Activated T-cell treated with anti-CD3 and anti-CD28 coated beads, Interleukin-2, amount 50 U/mL, for 4 hours (primary cell): ENCODE data around the gene PLXDC2. TPM values are rescaled to one million over a fixed set of nuclear protein-coding genes. Genes with fewer than 3 reads are reported as not detected.

Experiments
- ATAC-seq, 2 donors: fragments of 200-7000 bp; cut with Tn5 transposase; one replicate each; pipeline ENCODE4 v1.10.0; 2021
- DNase-seq: peaks from one replicate; pipeline ENCODE4 v3.0.0-alpha.2; 2020
- H3K27me3 Mint-ChIP-seq: one replicate; pipeline ENCODE4 v1.8.0; 2021; ENCODE audit warnings: low read depth, mixed read lengths
- H3K36me3 Mint-ChIP-seq: one replicate; pipeline ENCODE4 v1.8.0; 2022; ENCODE audit warnings: mixed read lengths; ENCODE audit not compliant: insufficient read depth
- H3K4me1 Mint-ChIP-seq: one replicate; pipeline ENCODE4 v1.8.0; 2021; ENCODE audit warnings: low read depth, mixed read lengths
- H3K4me3 Mint-ChIP-seq: one replicate; pipeline ENCODE4 v1.8.0; 2021; ENCODE audit warnings: mild to moderate bottlenecking, moderate library complexity, mixed read lengths
- H3K9me3 Mint-ChIP-seq: one replicate; pipeline ENCODE4 v1.8.0; 2021; ENCODE audit warnings: mixed read lengths
- total RNA-seq, 3 donors: library from RNA; stranded (reverse); gene quantifications; one replicate each; pipeline ENCODE4 v1.2.1, GENCODE V29; 2021

Gene PLXDC2
- total RNA-seq, 3 donors from 2014 or later = 0.08 to 0.21 (median 0.16) TPM

DNA sequence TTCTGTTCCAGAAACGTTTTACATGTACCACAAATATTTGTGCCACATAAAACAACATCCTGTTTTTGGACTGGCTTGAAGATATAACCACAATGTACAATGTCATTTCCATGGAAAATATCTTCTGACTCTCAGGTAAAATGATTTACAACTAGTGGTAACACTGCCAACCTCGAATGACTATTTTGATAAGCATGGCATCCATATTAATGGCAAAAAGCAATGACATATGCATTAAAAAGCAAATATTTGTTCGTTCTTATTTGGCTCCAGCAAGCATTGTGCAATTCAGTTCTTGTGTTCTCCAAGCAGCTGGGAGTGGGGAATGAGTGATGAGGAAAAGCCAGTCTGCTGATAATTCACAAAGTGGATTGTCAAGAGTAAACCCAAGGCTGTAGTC lies 289.0 kb downstream of the PLXDC2 start:
- Mint-ChIP-seq H3K4me1 (no peaks in the 10 kb centered on the region), H3K9me3 (peaks cover 4% of the 10 kb centered on the region), H3K36me3 (no peaks in the 10 kb centered on the region), H3K27me3 (no peaks in the 10 kb centered on the region), H3K4me3 (no peak overlapping the region)
- DNase-seq = no peak
- no peak for ATAC-seq

DNA sequence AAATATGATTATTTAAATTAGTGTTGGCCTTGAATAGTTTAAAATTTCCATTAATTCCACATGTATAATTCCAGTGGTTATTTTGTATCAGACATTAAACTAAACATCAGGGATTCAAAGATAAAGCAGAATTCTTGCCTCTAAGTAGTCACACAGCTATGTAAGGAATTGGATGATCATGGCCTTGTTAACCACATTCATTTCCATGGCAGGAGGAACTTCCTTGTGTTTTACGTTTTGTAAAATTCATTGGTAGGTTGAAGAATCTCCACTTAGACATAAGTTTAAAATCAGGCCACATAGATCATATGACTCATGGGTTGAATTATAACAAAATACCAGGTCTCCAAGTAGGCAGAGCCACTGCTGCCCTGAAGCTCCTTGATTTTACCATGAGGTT lies 289.7 kb downstream of the PLXDC2 start:
- ATAC-seq (no peak), DNase-seq (no peak)
- peaks cover 4% of the 10 kb centered on the region for H3K9me3 Mint-ChIP-seq
- no peaks in the 10 kb centered on the region for H3K36me3 Mint-ChIP-seq
- no peaks in the 10 kb centered on the region for H3K27me3 Mint-ChIP-seq
- no peak overlapping the region for H3K4me3 Mint-ChIP-seq
- no peaks in the 10 kb centered on the region for H3K4me1 Mint-ChIP-seq

DNA sequence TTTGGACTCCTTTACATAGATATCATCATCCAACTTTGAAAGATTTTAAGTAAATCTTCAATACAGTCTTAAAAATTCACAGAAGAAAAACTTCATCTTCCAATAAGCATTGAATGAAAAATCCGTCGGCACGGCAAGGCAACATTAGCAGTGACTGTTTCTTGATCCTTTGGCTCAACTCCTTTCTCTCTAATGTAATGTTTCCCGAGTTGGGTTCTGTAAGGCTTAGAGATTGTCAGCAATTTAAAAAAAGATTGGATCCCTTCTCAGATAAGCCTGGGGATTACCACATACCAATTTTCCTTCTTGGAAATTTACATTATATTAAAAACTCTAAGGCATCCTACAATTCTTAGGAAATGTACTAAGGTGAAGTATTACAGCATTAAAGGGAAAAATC lies 291.8 kb downstream of the PLXDC2 start:
- H3K27me3 Mint-ChIP-seq = no peaks in the 10 kb centered on the region
- H3K9me3 Mint-ChIP-seq = peaks cover 4% of the 10 kb centered on the region
- ATAC-seq (no peak), DNase-seq (no peak)
- H3K36me3 Mint-ChIP-seq = no peaks in the 10 kb centered on the region
- no peak overlapping the region for H3K4me3 Mint-ChIP-seq
- H3K4me1 Mint-ChIP-seq = no peaks in the 10 kb centered on the region

DNA sequence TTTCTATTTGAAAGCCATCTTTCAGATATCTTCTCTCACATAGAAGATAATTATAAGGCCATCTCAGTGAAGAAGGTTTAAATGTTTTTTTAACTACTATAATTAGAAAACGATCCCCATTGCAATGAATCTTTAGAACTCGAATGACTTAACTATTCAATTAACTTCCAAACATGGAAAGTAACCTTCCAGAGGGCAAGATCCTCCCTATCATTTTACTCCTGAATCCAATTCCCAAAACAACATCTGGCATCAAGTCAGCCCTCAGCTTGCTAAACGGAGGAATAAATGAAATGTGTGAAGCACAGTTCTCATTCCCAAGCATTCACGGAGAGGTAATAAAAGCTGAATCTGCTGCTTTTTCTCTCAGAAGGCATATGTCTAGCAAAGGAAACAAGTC lies 293.4 kb downstream of the PLXDC2 start:
- Mint-ChIP-seq H3K36me3 (no peaks in the 10 kb centered on the region), H3K27me3 (no peaks in the 10 kb centered on the region), H3K4me1 (no peaks in the 10 kb centered on the region), H3K4me3 (no peak overlapping the region), H3K9me3 (no peaks in the 10 kb centered on the region)
- DNase-seq = no peak
- ATAC-seq = no peak

DNA sequence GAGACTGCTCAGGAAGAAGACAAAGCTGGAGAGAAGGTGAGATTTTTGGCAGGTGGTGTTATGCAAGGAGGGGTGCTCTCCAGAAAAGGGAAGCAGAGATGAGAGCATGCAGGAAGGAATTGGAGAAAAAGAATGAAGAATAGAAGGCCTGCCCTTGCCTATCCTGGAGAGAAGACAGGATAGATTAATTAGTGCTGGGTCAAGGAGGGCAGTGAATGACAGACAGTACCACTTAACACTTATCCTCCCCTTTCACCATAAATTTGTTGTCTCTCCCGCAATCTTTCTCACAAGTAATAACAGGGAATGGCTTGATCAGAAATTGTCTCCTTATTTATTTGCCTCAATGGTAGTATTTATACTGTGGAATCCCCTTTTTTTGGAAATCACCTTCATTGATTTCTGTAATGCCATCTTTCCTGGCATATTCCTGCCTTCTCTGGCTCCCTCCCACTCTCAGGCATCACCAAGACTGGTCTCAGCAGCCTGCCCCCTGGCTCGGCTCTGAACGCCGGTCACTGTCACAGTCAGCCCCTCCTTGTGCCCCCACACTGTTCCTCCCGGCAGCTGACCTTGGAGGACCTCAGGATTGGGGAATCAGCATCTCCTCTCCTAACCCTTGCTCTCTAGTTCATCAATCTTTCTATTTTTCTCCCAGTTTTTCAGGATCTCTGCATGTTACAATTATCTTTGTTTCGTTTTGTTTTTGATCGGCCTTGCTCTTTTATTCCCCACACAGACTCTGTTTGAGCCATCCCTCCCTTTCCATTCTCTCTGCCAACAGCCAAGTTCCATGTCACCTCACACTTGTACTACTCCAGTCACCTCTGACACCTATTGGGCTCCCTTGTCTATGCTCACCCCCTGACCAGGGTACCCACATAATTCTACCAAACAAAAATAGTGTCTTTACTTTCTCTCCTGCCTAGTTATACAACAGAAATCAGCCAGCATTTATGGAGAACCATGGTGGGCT lies 294.2 kb downstream of the PLXDC2 start:
- H3K36me3 Mint-ChIP-seq = no peaks in the 10 kb centered on the region
- no peak overlapping the region for H3K4me3 Mint-ChIP-seq
- no peaks in the 10 kb centered on the region for H3K4me1 Mint-ChIP-seq
- H3K9me3 Mint-ChIP-seq = no peaks in the 10 kb centered on the region
- no peak for ATAC-seq
- H3K27me3 Mint-ChIP-seq = no peaks in the 10 kb centered on the region
- DNase-seq = no peak

DNA sequence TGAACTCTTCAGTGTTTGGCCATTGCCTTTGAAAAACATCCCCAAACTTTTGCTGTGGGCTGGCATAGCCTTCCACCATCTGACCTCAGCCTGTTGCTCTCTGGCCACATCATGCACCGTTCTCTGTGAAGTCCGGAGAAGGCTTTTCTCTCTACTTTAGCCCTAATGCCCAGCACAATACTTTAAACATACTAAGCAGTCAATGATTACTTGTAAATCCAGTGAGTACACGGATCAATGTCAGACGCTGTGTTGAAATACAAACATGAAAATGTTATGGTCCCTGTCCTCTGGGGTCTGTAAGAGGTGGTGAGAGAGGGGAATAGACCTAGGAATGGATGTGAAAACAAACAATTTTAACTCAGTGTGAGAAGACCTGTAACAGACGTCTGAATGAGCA lies 297.9 kb downstream of the PLXDC2 start:
- DNase-seq = no peak
- ATAC-seq = no peak
- H3K27me3 Mint-ChIP-seq = no peaks in the 10 kb centered on the region
- peaks cover 3% of the 10 kb centered on the region for H3K9me3 Mint-ChIP-seq
- H3K4me1 Mint-ChIP-seq = no peaks in the 10 kb centered on the region
- H3K36me3 Mint-ChIP-seq = no peaks in the 10 kb centered on the region
- no peak overlapping the region for H3K4me3 Mint-ChIP-seq

DNA sequence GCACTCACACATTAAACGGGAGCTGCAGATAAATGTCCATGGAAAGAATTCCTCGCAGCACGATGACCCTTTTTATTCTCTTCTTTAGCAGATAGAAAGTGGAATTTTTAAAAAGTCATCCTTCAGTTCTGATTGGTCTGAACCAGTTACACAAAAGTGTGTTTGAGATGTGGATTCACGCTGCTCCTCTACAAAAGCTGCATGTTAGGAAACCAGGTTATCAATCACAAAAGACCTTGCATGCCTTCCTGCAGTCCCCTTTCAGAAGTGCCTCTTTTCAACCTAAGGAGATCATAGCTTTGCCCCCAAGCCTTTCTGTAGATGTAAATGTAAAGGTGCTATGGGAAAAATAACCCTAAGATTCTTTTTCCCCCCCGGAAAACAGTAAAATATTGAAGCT lies 299.7 kb downstream of the PLXDC2 start:
- Mint-ChIP-seq H3K36me3 (no peaks in the 10 kb centered on the region), H3K4me3 (no peak overlapping the region), H3K27me3 (no peaks in the 10 kb centered on the region), H3K4me1 (no peaks in the 10 kb centered on the region), H3K9me3 (peaks cover 7% of the 10 kb centered on the region)
- ATAC-seq (no peak), DNase-seq (no peak)

DNA sequence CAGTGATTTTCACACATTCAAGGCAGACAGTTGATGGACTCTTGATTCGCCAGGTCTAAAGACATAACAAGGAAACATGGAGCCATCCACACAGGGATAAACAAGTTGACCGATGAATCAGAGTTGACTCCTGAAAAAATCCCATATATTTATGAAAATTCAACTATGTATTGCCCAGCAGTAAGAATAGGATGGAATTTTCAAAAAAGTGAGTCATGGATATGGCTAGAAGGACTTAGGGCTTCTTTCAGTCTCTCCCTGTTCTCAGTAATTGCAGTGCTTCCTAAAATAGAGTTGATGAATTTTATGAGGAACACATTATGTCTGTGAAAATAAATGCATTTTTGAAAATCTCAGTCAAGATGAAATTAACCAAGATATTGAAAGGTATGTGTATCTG lies 301.2 kb downstream of the PLXDC2 start:
- Mint-ChIP-seq H3K27me3 (no peaks in the 10 kb centered on the region), H3K36me3 (no peaks in the 10 kb centered on the region), H3K4me1 (no peaks in the 10 kb centered on the region), H3K9me3 (peaks cover 13% of the 10 kb centered on the region), H3K4me3 (no peak overlapping the region)
- ATAC-seq = no peak
- no peak for DNase-seq

DNA sequence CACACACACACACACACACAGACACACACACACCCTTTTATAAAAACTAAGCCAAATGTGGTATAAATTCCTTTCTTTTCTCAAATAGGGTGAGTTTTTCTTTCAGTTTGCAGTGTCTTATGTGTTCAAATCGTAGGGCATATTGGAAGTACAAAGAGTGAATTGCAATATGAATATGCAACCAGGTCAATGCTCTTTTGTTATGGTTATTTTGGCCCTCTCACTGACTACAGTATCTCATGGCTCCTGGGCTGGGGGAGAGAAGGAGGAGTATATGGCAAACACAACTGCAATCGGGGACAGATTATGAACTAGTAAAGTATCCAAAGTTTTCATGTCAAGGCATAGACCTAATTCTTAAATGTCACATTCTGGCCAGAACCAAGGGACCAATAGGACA lies 301.9 kb downstream of the PLXDC2 start:
- Mint-ChIP-seq H3K4me3 (no peak overlapping the region), H3K4me1 (no peaks in the 10 kb centered on the region), H3K27me3 (no peaks in the 10 kb centered on the region), H3K9me3 (peaks cover 15% of the 10 kb centered on the region), H3K36me3 (no peaks in the 10 kb centered on the region)
- ATAC-seq (no peak), DNase-seq (no peak)

DNA sequence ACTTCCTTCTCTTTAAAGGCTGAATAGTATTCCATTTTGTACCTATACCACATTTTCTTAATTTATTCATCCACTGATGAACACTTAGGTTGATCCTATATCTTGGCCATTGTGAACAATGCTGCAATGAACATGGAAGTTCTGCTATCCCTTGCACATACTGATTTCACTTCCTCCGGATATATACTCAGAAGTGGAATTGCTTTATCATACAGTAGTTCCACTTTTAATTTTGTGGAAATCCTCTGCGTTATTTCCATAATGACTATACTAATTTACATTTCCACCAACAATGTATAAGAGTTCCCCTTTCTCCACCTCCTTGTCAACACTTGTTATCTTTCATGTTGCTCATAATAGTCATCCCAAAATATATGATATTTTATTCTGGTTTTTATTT lies 312.6 kb downstream of the PLXDC2 start:
- Mint-ChIP-seq H3K4me1 (no peaks in the 10 kb centered on the region), H3K9me3 (peaks cover 18% of the 10 kb centered on the region), H3K36me3 (no peaks in the 10 kb centered on the region), H3K27me3 (no peaks in the 10 kb centered on the region), H3K4me3 (no peak overlapping the region)
- DNase-seq = no peak
- ATAC-seq = no peak

DNA sequence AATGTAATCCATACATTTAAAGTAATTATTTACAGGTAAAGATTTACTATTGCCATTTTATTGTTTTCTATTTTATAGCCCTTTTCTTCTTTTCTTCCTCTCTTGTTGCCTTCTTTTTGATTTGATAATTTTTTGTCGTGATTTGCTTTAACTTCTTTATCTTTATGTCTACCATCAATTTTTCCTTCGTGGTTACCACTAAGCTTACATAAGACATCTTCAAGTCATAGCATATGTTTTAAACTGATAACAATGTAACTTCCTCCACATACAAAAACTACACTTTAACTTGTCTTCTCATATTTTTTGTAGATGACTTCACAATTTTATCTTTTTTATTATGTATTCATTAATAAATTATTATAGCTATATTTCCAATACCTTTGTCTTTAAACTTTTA lies 316.6 kb downstream of the PLXDC2 start:
- DNase-seq (no peak), ATAC-seq (no peak)
- peaks cover 26% of the 10 kb centered on the region for H3K9me3 Mint-ChIP-seq
- H3K4me3 Mint-ChIP-seq = no peak overlapping the region
- H3K4me1 Mint-ChIP-seq = no peaks in the 10 kb centered on the region
- H3K27me3 Mint-ChIP-seq = no peaks in the 10 kb centered on the region
- no peaks in the 10 kb centered on the region for H3K36me3 Mint-ChIP-seq

DNA sequence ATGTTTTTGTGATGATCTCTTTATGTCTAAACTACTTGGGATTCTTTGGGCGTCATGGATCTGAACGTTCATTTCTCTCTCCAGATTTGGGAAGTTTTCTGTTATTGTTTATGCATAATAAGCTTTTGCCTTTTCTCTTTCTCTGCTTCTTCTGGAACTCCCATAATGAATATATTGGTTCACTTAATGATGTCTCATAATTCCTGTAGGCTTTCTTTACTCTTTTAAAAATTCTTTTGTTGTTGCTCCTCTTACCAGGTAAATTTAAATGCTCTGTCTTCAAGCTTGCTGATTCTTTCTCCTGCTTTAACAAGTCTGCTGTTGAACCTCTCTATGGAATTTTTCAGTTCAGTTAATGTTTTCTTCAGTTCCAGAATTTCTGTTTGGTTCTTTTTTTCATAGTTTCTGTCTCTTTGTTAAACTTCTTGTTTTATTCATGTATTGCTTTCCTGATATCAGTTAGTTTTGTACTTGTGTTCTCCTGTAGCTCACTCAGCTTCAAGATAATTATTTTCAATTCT lies 317.5 kb downstream of the PLXDC2 start:
- ATAC-seq (no peak), DNase-seq (no peak)
- no peak overlapping the region for H3K4me3 Mint-ChIP-seq

DNA sequence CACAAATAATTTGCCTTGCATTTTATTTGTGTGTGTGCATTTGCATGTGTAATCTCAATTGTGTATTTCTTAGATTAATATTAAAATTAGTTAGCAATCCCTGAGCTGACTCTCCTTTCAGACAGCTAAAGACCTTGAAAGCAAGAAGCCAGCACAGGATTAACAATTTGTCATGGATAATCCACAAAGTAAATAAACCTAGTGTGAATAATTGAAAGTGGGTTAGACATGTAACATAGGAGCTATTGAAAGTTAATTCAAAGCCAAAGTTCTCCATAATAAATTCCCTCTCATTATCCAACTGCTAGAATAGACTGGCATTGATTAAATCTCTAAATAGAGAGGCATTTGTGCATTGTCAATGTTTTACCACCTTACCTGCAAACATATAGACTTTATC lies 326.1 kb downstream of the PLXDC2 start:
- Mint-ChIP-seq H3K27me3 (no peaks in the 10 kb centered on the region), H3K4me1 (no peaks in the 10 kb centered on the region), H3K36me3 (no peaks in the 10 kb centered on the region), H3K9me3 (no peaks in the 10 kb centered on the region), H3K4me3 (no peak overlapping the region)
- DNase-seq (no peak), ATAC-seq (no peak)

More for the DNA sequence above, 317.5 kb downstream of the PLXDC2 start:
- Mint-ChIP-seq H3K36me3 (no peaks in the 10 kb centered on the region), H3K4me1 (no peaks in the 10 kb centered on the region), H3K9me3 (peaks cover 26% of the 10 kb centered on the region), H3K27me3 (no peaks in the 10 kb centered on the region)

DNA sequence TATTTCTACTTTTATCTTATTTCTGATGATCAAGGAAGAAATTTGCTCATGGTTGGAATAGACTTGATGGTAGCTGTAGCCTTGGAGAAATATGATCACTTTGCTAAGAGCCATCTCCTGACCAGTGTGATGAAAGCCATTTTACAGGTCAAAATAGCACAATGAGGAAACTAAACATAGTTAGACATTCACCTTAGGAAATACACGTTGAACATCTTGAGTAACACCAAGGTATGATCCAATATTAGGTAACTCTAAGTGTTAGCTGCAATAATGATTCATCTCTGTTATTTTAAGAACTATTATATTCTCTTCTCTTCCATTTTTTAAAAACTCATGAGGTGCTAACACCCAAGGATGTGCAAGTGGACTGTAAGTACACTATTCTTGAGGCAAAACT lies 328.0 kb downstream of the PLXDC2 start:
- Mint-ChIP-seq H3K27me3 (no peaks in the 10 kb centered on the region), H3K4me3 (no peak overlapping the region), H3K4me1 (no peaks in the 10 kb centered on the region), H3K9me3 (no peaks in the 10 kb centered on the region), H3K36me3 (no peaks in the 10 kb centered on the region)
- no peak for DNase-seq
- no peak for ATAC-seq

DNA sequence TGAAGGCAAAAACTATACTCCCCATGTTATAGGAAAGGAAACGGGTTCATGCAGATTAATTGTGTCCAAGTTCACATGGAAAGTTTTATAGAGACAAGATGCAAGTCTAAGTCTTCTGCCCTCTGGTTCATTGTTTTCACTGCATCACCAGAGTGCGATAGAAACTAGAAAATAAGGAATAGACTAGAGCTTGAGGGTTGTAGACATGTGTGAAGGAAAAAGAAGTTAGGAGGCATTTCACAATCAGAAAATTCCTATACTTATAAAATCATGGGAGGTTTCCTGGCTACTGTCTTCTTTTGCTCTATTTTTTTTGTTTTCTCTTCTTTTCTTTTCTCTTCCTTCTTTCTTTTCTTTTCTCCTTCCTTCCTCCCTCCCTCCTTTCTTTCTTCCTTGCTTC lies 329.8 kb downstream of the PLXDC2 start:
- no peaks in the 10 kb centered on the region for H3K36me3 Mint-ChIP-seq
- no peaks in the 10 kb centered on the region for H3K4me1 Mint-ChIP-seq
- DNase-seq (no peak), ATAC-seq (no peak)
- peaks cover 5% of the 10 kb centered on the region for H3K9me3 Mint-ChIP-seq
- no peak overlapping the region for H3K4me3 Mint-ChIP-seq
- no peaks in the 10 kb centered on the region for H3K27me3 Mint-ChIP-seq
